Transverse colon (tissue), 3 donors: ENCODE results near the gene RGS7.
"Not testable (repeated sequence)": the region's sequence is repeated elsewhere in the genome, so short reads cannot be mapped to it uniquely, and the experiment has no call there.

Experiments
- EP300 ChIP-seq: sonication (generic); formaldehyde crosslinking; IDR thresholded peaks from one replicate; pipeline ENCODE4 v1.6.1; 2017; ENCODE audit warnings: antibody characterized with exemption, low read depth
- POLR2A ChIP-seq: fragments of 450-650 bp; IDR thresholded peaks from one replicate; pipeline ENCODE4 v1.6.1; 2016; ENCODE audit warnings: antibody characterized with exemption, mild to moderate bottlenecking, moderate library complexity
- TF ChIP-seq, protein P1 (sequence below), 5 experiments: fragments of 200-600 bp in 3 of 5; fragments of 450-650 bp in 2 of 5; sonication (generic) in 3 of 5; IDR thresholded peaks; 1 replicate in 2 of 5; 2 replicates in 3 of 5; pipeline ENCODE4 v1.5.1; 2016 to 2017; ENCODE audit warnings: antibody characterized with exemption in 5 of 5, inconsistent platforms in 3 of 5, mild to moderate bottlenecking in 2 of 5, moderate library complexity in 1 of 5

- TF ChIP-seq, protein P1, sequence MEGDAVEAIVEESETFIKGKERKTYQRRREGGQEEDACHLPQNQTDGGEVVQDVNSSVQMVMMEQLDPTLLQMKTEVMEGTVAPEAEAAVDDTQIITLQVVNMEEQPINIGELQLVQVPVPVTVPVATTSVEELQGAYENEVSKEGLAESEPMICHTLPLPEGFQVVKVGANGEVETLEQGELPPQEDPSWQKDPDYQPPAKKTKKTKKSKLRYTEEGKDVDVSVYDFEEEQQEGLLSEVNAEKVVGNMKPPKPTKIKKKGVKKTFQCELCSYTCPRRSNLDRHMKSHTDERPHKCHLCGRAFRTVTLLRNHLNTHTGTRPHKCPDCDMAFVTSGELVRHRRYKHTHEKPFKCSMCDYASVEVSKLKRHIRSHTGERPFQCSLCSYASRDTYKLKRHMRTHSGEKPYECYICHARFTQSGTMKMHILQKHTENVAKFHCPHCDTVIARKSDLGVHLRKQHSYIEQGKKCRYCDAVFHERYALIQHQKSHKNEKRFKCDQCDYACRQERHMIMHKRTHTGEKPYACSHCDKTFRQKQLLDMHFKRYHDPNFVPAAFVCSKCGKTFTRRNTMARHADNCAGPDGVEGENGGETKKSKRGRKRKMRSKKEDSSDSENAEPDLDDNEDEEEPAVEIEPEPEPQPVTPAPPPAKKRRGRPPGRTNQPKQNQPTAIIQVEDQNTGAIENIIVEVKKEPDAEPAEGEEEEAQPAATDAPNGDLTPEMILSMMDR (IDR thresholded peaks at IDR 0.05): not testable (repeated sequence)
- not testable (repeated sequence) for TF ChIP-seq EP300, POLR2A
Observed at GRCh38 chr1:241089066-241089465, 267.9 kb downstream of the RGS7 start.
